Activated T-cell treated with anti-CD3 and anti-CD28 coated beads, Interleukin-2, amount 50 U/mL, for 48 hours (primary cell): ENCODE measurements around the gene CPNE8.

Experiments used
- DNase-seq, 2 experiments: peaks; one replicate each; pipeline ENCODE4 v3.0.0-alpha.2; 2020

CPNE8 gene

DNA sequence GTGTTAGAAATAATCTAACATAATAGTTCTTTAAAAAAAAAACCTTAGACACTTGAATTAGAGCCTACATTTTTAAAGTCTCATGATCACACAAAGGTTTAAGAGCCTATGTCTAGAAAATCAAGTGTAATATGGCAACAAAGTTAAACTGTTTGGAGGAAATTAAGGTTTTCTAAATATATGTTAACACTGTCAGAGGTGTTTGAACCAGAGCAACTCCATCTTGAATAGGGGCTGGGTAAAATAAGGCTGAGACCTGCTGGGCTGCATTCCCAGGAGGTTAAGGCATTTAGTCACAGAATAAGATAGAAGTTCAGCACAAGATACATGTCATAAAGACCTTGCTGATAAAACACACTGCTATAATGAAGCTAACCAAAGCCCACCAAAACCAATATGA, 12.4 kb downstream of the CPNE8 start:
- no peak for DNase-seq

DNA sequence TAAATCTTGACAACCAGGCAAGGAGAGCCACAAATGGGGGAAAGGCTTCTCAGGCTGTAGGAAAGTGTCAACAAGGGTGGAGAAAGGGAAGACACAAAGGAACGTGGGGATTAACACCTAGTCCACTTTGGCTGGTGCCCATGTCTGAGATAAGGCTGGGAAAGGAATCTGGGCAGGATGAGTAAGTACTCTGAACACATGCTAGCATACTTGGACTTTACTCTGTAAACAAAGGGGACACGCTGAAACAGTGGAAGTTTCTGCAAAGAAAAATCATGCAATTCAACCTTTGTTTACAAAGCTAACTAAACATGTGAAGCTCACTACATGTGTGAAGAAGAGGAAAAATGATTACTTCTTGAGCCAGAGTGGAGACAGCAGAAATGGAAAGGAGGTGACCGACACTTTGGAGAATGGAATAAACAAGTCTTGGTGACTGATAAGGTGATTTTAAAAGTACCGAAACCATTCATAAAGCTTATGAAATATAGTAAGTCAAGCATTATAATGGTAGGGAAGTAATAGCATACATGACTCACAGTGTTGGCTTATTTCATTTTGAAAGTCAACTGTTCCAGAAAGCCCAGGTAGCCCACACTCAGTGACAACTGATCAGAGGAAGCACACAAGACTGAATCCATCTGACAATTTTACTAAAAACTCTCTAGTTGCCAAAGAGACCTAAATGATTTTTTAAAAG, 13.2 kb downstream of the CPNE8 start:
- DNase-seq: no peak

DNA sequence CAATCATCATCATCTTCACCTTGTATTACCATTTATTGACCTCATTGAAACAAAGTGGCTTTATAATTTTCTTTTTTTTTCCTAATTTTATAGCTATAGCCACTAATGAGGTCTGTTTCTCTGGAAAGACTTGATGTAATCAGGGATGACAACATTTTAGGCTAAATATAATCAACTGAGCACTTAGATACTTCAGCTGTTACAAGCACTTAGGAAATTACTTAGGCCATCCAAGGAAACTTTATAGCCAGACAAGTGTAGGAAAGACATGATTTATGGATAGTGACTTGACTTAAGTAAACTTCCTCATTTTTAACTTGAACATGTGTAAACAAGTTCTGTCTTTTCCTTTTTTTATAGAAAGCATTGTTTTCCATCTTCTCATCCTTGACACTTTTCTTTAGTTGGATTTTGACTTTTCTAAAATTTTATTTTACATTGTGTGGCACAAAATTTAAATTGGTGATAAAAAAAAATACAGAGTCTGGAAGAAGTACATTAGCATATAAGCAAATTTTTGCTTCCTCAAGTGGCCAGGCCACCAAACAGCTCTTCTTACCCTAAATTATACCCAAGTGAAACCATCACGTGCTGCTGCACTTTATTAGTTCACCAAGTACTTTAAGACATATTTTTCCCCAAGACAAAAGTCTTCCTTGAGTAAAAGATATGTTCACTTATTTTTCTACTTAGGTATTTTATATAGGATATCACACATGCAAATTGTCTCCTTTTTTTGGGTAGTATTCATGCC, 15.1 kb downstream of the CPNE8 start:
- no peak for DNase-seq

DNA sequence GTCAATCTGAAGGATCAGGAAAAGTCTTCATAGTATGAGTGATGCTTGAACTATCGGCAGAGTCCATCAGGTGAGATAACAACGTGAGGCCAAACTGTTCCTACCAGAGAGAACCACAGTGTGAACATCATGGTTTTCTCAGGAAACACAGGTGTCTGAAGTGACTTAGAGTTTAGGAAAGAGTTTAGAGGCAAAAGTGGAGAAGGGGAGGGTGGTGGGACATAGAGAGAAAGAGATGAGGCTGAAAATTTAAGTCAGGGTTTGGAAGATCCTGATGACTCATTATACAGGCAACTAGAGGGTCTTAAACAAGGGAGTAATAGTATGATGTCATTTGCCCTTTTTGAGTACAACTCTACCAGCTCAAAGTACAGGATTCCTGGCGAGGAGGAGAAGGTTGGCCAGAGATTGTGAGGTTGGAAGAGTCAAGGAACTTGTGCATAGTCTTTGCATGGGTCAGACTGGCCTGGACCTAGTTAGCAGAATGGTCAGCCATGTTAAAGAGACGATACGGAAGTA, 16.0 kb downstream of the CPNE8 start:
- no peak for DNase-seq

DNA sequence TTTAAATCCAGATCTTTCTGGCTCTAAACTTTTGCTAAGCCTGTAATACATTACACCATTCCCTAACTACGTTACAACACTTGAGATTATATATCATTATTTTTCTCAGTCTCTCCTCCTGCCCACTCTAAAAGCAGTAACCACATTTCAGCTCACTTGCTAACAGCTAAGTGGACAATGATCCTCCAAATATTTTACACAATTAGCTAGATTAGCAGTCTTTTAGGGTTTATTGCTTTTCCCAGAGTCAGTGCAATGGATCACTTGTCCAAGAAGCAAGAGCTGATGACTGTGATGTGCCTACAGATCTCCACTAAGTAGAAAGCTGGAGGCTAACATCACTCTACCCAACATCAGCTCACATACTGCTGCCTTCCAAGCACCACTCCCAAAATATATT, 17.6 kb downstream of the CPNE8 start:
- no peak for DNase-seq

DNA sequence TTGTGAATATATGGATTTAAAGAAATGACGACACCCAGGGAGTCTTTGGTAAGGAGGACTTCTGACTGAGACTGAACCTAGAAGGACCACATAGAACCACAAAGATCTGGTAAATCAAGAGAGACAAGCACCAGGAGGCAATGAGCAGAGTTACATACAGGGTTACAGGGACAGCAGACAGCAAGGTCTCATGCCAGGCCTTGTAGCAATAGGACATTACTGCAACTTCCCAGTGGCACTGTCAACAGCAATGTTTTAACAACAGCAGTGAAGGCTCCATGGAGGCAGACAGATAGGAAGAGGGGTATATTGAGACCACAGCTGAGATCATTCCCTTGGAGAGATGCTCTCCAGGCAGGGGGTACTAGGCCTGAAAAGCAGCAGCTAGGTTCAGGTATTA, 18.5 kb downstream of the CPNE8 start:
- no peak for DNase-seq

DNA sequence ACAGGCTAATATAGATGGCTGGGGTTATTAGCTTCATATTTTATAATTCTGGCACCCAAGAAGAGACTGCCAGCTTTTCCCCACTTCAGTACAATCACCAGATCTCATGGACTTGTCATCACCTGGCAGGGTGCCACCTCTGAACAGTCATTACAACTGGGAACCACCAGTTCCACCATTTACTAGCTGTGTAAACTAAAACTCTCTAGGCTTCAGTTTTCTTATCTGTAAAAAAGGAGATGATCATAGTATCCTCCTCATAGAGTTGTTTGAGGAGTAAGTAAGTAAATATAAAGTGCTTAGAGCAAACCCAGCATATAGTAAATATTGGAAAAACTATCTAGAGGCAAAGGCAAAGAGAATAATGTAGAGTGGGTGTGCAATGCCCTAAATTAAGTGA, 19.3 kb downstream of the CPNE8 start:
- DNase-seq: no peak

DNA sequence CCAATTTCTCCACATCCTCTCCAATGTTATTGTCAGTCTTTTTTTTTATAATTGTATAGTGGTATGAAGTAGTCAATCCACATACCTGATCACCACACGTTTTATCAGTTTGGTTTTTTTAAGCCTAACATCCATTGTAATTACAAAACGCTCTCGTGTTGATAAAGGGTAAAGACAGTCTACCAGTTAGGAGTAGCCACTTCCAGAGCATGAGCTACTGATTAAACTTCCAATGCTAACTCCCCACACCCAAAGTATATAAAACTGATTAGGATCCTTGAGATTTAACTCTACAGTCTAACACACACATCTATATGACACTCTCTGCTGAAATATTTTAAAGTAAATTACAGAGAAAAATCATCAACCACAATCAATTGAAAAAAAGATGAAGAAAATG, 20.7 kb downstream of the CPNE8 start:
- DNase-seq: no peak

DNA sequence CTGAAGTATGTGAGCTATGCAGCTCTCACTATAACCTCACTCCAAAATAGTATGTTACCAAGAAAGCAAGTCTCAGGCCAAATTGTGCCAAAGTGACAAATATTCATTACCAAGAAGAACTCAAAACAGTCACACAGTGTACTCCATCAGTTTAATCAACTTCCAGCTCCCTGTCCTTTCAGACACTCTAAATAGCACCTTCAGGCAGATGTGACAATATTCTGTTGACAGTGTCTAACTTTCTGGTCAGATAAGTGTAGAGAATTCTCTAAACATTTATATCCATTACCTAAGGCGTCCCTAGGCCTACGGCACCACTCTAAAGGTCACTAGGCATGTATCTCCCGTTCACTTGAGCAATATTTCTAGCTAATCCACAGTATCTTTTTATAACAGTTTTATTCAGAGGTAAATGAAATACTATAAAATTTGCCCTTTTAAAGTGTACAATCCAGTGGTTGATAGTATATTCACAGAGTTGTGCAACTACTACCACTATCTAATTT, 21.7 kb downstream of the CPNE8 start:
- DNase-seq: no peak

DNA sequence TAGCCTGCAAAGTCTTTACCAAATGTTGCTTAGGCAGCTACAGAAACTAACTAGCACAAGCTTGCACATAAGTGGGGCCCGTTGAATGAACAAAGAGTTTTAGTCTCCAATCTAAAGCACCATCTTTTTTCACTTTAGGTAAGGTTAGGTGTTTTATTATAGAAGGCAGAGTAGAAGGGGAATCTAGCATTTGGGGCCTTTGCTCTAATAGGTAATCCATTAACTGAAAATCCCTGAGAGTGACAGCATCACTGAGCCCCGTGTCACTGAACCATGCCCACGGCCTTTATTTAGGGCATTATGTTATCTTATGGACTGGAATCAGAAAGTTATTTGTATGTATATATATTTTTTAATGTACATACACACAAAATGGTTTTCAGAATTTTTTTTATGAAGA, 25.1 kb downstream of the CPNE8 start:
- DNase-seq: no peak

DNA sequence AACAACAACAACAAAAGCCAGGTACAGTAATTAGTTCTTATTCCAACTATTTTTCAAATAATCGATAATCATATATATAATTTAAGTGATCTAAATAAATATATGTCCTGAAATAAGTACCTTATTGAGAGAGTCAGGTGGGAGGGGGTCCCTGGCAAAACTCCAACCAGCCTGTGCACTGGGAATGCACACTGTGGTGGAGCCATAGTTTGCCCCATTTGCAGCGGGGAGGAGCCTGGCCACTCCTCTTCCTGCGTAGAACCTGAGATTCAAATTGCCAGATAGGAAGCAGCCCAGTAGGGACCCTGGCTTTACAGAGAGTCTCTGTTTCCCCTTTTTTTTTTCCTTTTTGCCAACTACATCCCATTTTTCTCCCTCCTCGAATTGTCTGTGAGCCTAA, 26.4 kb downstream of the CPNE8 start:
- DNase-seq: no peak

DNA sequence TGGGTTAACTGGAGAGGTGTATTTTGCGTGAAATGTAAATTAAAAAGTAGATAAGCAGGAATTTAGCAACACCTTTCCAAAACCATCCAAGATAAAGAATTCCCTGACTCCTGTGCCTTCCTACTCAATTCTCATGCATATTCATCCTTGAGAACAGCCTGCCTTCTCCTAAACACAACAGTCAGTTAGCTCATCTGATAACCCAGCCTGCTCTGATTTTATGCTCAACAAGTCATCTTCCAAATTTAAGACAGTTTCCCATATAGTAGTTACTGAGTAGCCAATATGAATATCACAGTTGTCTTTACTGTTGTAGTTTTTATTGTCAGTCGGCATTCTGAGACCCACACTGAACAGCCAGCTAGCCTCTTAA, 27.1 kb downstream of the CPNE8 start:
- DNase-seq: no peak

DNA sequence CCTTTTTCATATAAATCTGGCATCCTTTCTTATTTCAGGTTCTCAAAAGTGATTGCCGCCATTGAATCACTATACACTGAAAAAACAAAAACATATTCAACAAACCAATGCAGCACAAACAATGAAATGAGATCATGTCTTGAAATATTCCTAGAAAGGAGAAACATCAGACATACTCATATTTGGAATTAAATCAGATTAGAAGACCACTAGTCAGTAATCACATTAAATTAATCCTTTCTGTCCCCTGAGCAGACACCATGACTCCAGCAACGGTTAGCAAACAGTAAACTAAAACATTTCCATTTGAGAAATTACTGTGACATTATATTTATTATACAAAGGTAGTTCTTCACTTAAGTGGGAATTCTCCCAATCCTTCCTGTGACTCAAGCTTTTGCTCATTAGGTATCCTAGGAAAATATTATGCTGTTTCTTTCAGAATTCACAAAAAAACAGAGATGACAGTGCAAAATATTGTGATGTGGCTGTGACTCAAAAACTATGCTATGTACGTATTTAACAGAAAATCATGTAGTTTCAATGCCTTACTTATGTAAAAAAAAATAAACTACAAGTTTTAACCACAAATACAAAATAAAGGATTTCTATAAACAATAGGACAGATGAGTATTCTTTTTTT, 29.7 kb downstream of the CPNE8 start:
- no peak for DNase-seq

DNA sequence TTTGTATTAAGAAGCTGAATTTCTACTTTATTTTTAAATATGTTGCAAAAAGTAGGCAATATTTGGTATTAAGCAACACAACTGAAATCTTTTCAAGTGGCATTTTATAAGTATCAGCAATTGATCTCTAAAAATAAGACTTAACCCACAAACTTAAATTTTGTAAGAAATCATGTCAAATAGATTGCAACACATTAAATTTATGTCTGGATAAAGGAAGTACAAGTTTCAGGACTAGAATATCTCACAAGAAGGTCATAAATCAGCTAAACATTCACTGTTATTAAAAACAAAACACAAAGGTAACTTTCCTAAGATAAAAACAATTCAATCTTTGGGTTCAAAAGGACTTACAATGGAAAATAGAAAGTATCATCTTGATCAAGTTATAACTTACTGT, 32.8 kb downstream of the CPNE8 start:
- no peak for DNase-seq

DNA sequence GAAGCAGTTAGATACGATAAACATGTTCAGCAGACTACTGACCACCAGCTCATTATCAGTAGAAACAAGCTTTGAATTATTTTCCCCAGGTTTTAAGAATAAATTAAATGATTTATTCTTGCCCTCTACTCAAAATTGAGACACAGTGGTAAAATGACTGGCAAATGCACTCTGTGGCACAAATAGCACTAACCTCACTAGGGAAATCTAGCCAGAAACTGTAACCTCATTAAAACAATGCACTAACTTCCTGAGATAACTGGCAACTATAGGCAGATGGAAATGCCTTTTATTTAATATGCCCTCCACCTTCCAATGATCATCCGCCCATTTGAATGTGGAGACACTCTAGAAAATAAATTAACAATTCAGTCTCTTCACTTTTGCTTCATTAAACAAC, 33.2 kb downstream of the CPNE8 start:
- DNase-seq: no peak

DNA sequence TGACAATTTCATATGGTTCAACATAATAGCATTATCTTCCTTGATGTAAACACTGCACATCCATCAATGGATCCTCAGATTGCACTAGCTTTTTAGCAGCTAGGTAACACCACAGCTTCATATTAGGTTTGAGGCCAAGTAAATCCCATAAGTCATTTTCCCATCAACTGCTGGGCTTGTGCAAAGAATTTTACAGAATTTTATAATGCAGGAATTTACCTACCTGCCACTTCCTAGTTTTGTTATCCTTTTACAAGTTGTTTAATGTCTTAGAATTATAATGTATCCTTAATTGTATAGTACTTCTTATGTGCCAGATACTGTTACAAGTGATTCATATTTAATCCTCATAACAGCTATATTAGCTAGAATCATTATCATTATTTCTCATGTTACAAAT, 36.4 kb downstream of the CPNE8 start:
- DNase-seq: no peak

DNA sequence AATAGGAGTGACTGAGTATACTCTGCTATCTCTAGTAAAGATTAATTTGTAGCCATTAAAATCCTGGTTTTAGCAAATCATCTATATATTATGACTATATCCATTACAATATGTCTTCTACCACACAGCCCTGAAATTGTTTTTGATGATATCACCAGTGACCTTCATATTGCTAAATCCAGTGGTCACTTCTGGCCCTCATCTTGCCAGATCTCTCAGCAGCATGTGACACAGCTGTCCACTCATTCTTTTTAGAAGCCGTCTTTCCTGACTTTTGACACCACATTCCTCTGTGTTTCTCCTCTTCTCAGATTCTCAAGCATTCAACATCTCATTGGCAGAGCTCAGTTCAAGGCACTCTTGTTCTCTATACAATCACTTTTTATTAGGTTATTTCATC, 54.9 kb downstream of the CPNE8 start:
- no peak for DNase-seq

DNA sequence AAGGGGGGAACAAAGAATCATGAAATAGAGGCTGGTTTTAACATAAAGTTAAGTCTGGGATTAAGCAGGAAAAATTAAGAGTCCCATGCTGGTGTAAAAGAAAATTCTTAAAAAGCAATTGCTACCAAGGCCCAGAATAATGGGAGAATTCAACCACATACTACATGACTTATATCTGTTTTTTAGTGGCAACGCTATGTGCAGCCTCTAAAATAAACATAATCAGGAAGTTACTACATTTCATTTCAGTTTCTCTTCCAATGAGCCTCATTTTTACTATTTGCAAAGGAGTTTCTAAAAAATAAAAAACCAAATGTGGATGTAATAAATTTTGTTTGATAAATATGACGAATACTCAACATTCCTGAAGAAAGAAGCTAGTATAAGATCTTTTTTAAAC, 58.1 kb downstream of the CPNE8 start:
- DNase-seq: no peak

DNA sequence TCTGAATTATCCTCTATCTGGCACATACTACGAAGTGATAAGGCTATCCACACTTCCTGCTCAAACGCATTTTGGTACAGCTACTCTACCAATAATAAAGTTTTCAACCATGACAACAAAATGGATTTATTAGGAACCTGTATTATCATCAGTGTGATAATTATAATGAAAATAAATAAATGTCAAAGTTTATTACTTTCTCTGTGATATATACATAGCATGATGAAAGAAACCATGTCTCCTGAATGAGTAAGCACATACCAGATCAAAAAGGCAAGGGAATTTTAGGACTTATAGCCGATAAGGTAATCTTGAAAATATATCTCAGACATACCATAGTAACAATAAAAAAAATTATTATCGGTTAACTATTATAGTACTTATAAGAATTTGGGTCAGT, 61.1 kb downstream of the CPNE8 start:
- DNase-seq: no peak

DNA sequence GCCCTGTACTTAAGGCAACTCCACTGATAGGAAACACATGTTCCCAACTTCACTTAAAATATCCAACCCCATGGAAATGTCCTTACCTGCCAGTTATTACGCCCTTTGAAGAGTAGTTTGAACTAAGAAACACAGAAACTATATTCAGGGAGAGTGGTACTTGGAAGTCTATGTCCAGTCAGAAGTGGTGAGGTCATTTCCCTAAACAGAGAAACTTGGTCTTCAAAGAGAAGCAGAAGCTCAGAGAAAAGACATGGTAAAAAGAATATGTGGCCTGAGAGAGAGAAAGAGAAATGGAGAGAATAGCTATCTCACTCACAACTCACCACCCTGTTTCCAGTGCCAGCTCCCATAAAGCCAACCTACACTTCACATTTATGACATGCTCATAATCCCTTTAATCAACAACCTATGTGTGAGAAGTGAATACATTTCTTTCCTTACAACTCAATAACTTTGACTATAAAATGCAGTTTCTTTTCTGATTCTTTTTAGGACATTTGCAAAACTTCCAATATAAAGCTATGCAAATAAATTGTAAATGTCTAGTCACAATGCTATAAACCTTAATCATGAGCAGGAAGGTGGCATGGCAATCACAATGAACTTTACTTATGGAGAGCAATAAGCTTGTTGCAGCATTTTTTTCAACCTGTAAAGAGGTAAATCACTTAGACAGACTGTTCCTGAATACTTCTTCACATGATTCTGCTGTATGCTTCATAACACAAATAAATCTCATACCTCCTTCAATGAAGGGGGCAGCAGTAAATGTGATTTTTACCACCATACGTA, 67.1 kb downstream of the CPNE8 start:
- DNase-seq: no peak

DNA sequence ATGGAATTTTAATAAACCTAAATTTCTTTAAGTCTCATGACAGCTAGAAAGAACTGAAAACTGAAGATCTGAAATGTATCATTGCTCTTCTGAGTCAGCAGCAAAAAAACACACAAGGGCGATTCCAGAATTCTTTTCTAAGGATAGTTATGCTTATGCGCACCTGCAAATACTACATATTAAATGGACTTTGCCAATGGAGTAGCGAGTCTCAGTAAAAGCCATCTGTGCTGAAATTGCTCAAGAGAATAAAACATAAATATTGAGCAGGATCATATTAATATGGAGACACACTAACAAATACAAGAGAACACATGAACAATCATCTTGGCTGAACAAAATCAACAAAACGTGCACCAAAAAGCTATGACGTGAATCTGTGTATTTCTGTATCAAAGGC, 73.7 kb downstream of the CPNE8 start:
- DNase-seq: no peak

DNA sequence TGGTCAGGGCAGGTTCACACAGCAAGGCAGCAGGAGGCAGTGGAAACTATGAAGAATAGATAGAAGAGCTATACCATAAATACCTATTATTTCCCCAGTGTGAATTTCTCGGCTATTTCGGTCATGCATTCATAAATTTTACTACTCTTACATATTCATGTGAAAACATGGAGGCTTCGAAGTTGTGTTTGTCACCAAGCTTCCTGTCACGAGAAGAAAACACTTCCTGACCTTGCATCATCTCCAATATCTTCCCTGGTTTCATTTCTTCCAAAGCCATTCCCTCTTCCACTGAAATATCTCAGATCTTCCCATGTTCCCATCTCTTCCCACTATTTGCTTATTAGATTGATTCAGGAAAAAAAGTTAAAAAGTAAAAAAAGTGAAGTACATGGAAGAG, 80.4 kb downstream of the CPNE8 start:
- DNase-seq: no peak

DNA sequence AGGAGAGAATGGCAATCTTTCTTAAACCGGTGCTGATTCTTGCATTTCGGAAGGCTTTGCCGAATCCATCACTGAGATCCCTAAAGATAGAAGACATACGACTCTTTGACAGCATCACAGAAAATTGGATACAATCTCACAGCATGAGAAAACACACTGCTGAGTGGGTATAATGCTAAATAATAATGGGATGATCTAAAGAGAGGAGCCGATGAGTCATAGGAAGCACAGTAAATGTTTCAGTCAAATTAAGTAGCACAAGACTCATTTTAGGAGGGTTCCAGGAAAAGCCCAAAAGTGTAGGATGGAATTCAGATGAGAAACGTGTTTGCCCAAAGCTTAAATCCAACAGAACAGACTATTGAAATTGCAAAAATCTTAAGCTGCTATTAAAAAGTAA, 81.7 kb downstream of the CPNE8 start:
- no peak for DNase-seq
